ENCODE data around the gene NUDT14.

The NUDT14 gene

DNA sequence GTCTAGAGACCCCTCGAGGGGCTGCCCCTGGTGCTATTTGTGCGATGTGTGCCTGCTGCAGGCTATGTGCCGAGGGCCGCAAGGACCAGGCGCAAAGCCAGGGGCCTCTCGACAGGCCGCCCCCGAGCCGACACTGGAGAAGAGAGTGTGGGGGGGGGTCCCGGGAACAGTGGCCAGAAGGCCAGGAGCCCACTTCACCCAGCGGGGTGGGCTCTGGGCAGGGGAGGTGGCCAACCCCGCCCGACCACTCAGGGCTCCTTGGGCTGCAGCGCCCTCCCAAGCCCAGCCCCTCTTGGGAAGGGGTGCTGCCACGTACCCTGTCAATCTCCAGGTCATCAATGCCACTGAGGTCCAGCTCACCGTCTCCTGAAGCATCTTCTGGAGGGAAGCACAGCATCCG lies 38.6 kb upstream of the NUDT14 start:
- TF ChIP-seq, protein P1, sequence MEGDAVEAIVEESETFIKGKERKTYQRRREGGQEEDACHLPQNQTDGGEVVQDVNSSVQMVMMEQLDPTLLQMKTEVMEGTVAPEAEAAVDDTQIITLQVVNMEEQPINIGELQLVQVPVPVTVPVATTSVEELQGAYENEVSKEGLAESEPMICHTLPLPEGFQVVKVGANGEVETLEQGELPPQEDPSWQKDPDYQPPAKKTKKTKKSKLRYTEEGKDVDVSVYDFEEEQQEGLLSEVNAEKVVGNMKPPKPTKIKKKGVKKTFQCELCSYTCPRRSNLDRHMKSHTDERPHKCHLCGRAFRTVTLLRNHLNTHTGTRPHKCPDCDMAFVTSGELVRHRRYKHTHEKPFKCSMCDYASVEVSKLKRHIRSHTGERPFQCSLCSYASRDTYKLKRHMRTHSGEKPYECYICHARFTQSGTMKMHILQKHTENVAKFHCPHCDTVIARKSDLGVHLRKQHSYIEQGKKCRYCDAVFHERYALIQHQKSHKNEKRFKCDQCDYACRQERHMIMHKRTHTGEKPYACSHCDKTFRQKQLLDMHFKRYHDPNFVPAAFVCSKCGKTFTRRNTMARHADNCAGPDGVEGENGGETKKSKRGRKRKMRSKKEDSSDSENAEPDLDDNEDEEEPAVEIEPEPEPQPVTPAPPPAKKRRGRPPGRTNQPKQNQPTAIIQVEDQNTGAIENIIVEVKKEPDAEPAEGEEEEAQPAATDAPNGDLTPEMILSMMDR (IDR thresholded peaks at IDR 0.05; ENCODE audit: insufficient read depth, low read length, poor library complexity, severe bottlenecking), result no peak
- Histone ChIP-seq H3K36me3 (ENCODE audit: control insufficient read depth, insufficient read depth, low read length) (peaks cover 19% of the 10 kb centered on the region), H3K4me3 (replicated peaks; ENCODE audit: low read depth, low read length) (no peak overlapping the region), H3K27me3 (replicated peaks; ENCODE audit: control insufficient read depth, insufficient read depth, low read length) (no peaks in the 10 kb centered on the region)
- DNase-seq (ENCODE audit: extremely low read depth, insufficient read length), result no peak

DNA sequence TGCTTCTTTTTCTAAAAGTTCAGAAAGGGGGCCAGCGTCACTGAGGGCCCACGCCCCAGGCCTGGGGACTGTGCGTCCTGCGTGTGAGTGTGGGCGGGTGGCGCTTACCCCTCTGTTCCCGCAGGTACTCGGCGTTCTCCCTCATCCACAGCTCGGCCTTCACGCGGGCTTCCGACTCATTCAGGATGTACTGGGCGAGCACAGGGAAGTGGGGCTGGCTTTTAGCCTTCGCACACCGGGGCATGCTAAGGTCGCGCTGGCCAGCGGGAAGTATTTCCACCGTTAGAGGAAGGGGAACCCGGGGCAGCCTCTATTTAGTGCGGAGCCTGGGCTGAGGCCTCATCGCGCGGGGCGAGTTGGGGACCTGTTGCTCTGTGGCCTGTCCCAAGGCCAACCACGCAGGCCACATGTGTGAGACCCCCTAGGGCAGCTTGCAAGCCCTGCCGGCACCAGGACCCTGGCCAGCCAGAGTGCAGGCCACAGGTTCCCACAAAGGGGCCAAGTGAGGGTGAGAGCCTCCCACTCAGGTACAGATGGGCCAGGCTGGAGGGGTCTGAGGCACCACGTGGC lies 38.0 kb upstream of the NUDT14 start:
- H3K27me3 ChIP-seq (replicated peaks; ENCODE audit: control insufficient read depth, insufficient read depth, low read length), result no peaks in the 10 kb centered on the region
- peaks cover 19% of the 10 kb centered on the region for H3K36me3 ChIP-seq (ENCODE audit: control insufficient read depth, insufficient read depth, low read length)
- no peak overlapping the region for H3K4me3 ChIP-seq (replicated peaks; ENCODE audit: low read depth, low read length)
- DNase-seq (ENCODE audit: extremely low read depth, insufficient read length), result no peak
- TF ChIP-seq, protein P1 (IDR thresholded peaks at IDR 0.05; ENCODE audit: insufficient read depth, low read length, poor library complexity, severe bottlenecking), result no peak

DNA sequence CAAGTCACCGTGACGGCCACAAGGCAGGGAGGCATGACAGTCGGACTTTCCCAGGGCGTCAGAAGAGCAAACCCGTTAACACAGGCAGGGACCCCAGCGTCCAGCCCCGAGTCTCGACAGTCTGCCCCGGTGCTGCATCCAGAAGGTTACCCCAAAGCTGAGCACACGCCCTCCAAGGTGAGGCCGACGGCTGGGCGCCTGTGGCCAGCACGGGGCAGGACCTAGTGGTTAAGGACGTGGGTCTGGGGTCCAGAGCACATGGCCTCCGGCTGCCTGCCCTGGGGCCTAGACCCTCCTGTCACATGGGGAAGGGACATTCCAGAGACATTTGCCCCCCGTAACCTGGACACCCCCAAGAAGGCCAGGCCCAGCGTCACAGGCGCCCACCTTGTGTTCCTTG lies 37.5 kb upstream of the NUDT14 start:
- Histone ChIP-seq H3K27me3 (replicated peaks; ENCODE audit: control insufficient read depth, insufficient read depth, low read length) (no peaks in the 10 kb centered on the region), H3K36me3 (ENCODE audit: control insufficient read depth, insufficient read depth, low read length) (peaks cover 19% of the 10 kb centered on the region), H3K4me3 (replicated peaks; ENCODE audit: low read depth, low read length) (no peak overlapping the region)
- TF ChIP-seq, protein P1 (IDR thresholded peaks at IDR 0.05; ENCODE audit: insufficient read depth, low read length, poor library complexity, severe bottlenecking), result no peak
- no peak for DNase-seq (ENCODE audit: extremely low read depth, insufficient read length)

GRCh38 chr14:105217774-105218173 lies 36.7 kb upstream of the NUDT14 start:
- H3K4me3 ChIP-seq (replicated peaks; ENCODE audit: low read depth, low read length), result no peak overlapping the region
- TF ChIP-seq, protein P1 (IDR thresholded peaks at IDR 0.05; ENCODE audit: insufficient read depth, low read length, poor library complexity, severe bottlenecking), result no peak
- peaks cover 16% of the 10 kb centered on the region for H3K36me3 ChIP-seq (ENCODE audit: control insufficient read depth, insufficient read depth, low read length)
- no peak for DNase-seq (ENCODE audit: extremely low read depth, insufficient read length)
- H3K27me3 ChIP-seq (replicated peaks; ENCODE audit: control insufficient read depth, insufficient read depth, low read length), result no peaks in the 10 kb centered on the region

GRCh38 chr14:105216490-105217247 lies 35.6 kb upstream of the NUDT14 start:
- TF ChIP-seq, protein P1 (IDR thresholded peaks at IDR 0.05; ENCODE audit: insufficient read depth, low read length, poor library complexity, severe bottlenecking), result no peak
- Histone ChIP-seq H3K4me3 (replicated peaks; ENCODE audit: low read depth, low read length) (no peak overlapping the region), H3K36me3 (ENCODE audit: control insufficient read depth, insufficient read depth, low read length) (peaks cover 16% of the 10 kb centered on the region), H3K27me3 (replicated peaks; ENCODE audit: control insufficient read depth, insufficient read depth, low read length) (no peaks in the 10 kb centered on the region)
- DNase-seq (ENCODE audit: extremely low read depth, insufficient read length), result no peak

Data from GM06990 (cell line).